Vagina (tissue), 2 donors: ENCODE data around the gene TMTC3.

Experiments used
- CTCF ChIP-seq, 3 experiments: fragments of 450-650 bp in 2 of 3; fragments of 200-600 bp in 1 of 3; sonication (generic) in 1 of 3; IDR thresholded peaks; one replicate each; pipeline ENCODE4 v1.5.1; 2017 to 2019; ENCODE audit warnings: antibody characterized with exemption in 3 of 3, mild to moderate bottlenecking in 2 of 3, moderate library complexity in 2 of 3
- POLR2A ChIP-seq, 2 donors: fragments of 450-650 bp; IDR thresholded peaks; one replicate each; pipeline ENCODE4 v1.6.1; 2017; ENCODE audit warnings: antibody characterized with exemption in 2 of 2, mild to moderate bottlenecking in 2 of 2, moderate library complexity in 2 of 2

- TF ChIP-seq CTCF (IDR thresholded peaks at IDR 0.05) (no peak), POLR2A (IDR thresholded peaks at IDR 0.05) (no peak)
These were observed 19.4 kb upstream of the TMTC3 start for GRCh38 chr12:88122666-88123065.
